Measurements from ENCODE around the gene APCDD1L. TPM values are rescaled to one million over a fixed set of nuclear protein-coding genes. Genes with fewer than 3 reads are reported as not detected.
"Not testable (repeated sequence)": the region's sequence is repeated elsewhere in the genome, so short reads cannot be mapped to it uniquely, and the experiment has no call there.

The APCDD1L gene
- total RNA-seq, 2 experiments from 2014 or later, result not detected

- DNase-seq, result no peak
- Mint-ChIP-seq H3K9me3 (no peaks in the 10 kb centered on the region), H3K36me3 (ENCODE audit: low read depth) (peaks cover 37% of the 10 kb centered on the region), H3K27me3 (no peaks in the 10 kb centered on the region), H3K4me1 (ENCODE audit: low read depth) (peaks cover 32% of the 10 kb centered on the region), H3K4me3 (no peak overlapping the region), H3K27ac (no peak overlapping the region)
- POLR2A ChIA-PET, result no interaction called here
- intact Hi-C loops (cut with micrococcal nuclease), result no loop called here
- ATAC-seq, result no peak
- TF ChIP-seq CTCF (IDR thresholded peaks at IDR 0.05), result no peak
- CTCF ChIA-PET, result no interaction called here
Measured at GRCh38 chr20:58417438-58417837, 97.8 kb downstream of the APCDD1L start.

- no peak for DNase-seq
- intact Hi-C loops (cut with micrococcal nuclease), result no loop called here
- CTCF ChIA-PET, result no interaction called here
- H3K27me3 Mint-ChIP-seq, result no peaks in the 10 kb centered on the region
- no peak overlapping the region for H3K4me3 Mint-ChIP-seq
- TF ChIP-seq CTCF (IDR thresholded peaks at IDR 0.05), result no peak
- POLR2A ChIA-PET, result no interaction called here
- H3K4me1 Mint-ChIP-seq (ENCODE audit: low read depth), result peaks cover 34% of the 10 kb centered on the region
- no peaks in the 10 kb centered on the region for H3K9me3 Mint-ChIP-seq
- no peak for ATAC-seq
- peaks cover 37% of the 10 kb centered on the region for H3K36me3 Mint-ChIP-seq (ENCODE audit: low read depth)
- peak overlapping the region; percentile 67 for H3K27ac Mint-ChIP-seq
Measured at GRCh38 chr20:58416835-58417234, 98.4 kb downstream of the APCDD1L start.

GRCh38 chr20:58416057-58416456, 99.1 kb downstream of the APCDD1L start:
- no peak for TF ChIP-seq CTCF (IDR thresholded peaks at IDR 0.05)
- intact Hi-C loops (cut with micrococcal nuclease), result no loop called here
- CTCF ChIA-PET, result no interaction called here
- Mint-ChIP-seq H3K36me3 (ENCODE audit: low read depth) (peaks cover 37% of the 10 kb centered on the region), H3K4me3 (no peak overlapping the region), H3K4me1 (ENCODE audit: low read depth) (peaks cover 34% of the 10 kb centered on the region), H3K27me3 (no peaks in the 10 kb centered on the region), H3K27ac (peak overlapping the region; percentile 34), H3K9me3 (no peaks in the 10 kb centered on the region)
- POLR2A ChIA-PET, result no interaction called here
- DNase-seq, result no peak
- no peak for ATAC-seq

GRCh38 chr20:58414786-58415185, 100.4 kb downstream of the APCDD1L start:
- H3K4me3 Mint-ChIP-seq; POLR2A ChIA-PET; CTCF ChIA-PET; intact Hi-C loops (cut with micrococcal nuclease); H3K9me3 Mint-ChIP-seq; H3K27ac Mint-ChIP-seq; ATAC-seq; DNase-seq; H3K27me3 Mint-ChIP-seq: not testable (repeated sequence)
- H3K4me1 Mint-ChIP-seq (ENCODE audit: low read depth), result peaks cover 37% of the 10 kb centered on the region
- peaks cover 27% of the 10 kb centered on the region for H3K36me3 Mint-ChIP-seq (ENCODE audit: low read depth)

- Mint-ChIP-seq H3K4me1 (ENCODE audit: low read depth) (peaks cover 41% of the 10 kb centered on the region), H3K36me3 (ENCODE audit: low read depth) (peaks cover 21% of the 10 kb centered on the region)
- intact Hi-C loops (cut with micrococcal nuclease); H3K27ac Mint-ChIP-seq; H3K9me3 Mint-ChIP-seq; H3K4me3 Mint-ChIP-seq; ATAC-seq; DNase-seq; POLR2A ChIA-PET; H3K27me3 Mint-ChIP-seq; CTCF ChIA-PET: not testable (repeated sequence)
Measured at GRCh38 chr20:58414216-58414615, 101.0 kb downstream of the APCDD1L start.

Other genes with a start within 250 kb of the APCDD1L start
- gene RAB22A, start 205.7 kb downstream of the APCDD1L start, total RNA-seq, result 1 to 10 TPM; 8.3 to 9.0 TPM
- gene VAPB, start 126.2 kb downstream of the APCDD1L start, total RNA-seq, result 10 to 100 TPM; 46.3 to 46.8 TPM
- 100 to 1,000 TPM; 108 to 109 TPM for gene STX16, start 135.9 kb upstream of the APCDD1L start, total RNA-seq
- 10 to 100 TPM; 15.4 to 17.1 TPM for gene NPEPL1, start 177.4 kb upstream of the APCDD1L start, total RNA-seq

Data from activated CD8-positive, alpha-beta T cell treated with anti-CD3 and anti-CD28 coated beads for 36 hours (primary cell).